ENCODE data around the gene MARK4.

- TF ChIP-seq POLR2A (IDR thresholded peaks at IDR 0.05; ENCODE audit: low read depth) (no peak), CTCF (IDR thresholded peaks at IDR 0.05) (no peak)
Observed at GRCh38 chr19:45215391-45216191, 35.5 kb upstream of the MARK4 start.
